Renal cortex interstitium (tissue), 15 donors: ENCODE data around the gene ATP5F1A. TPM values are rescaled to one million over a fixed set of nuclear protein-coding genes. Genes with fewer than 3 reads are reported as not detected.
"Not testable (repeated sequence)": the region's sequence is repeated elsewhere in the genome, so short reads cannot be mapped to it uniquely, and the experiment has no call there.

Source experiments
- DNase-seq, 11 donors: peaks; one replicate each; pipeline ENCODE4 v3.0.0-alpha.2; 2013; ENCODE audit warnings: low read depth in 9 of 11, low spot score in 4 of 11; ENCODE audit errors: extremely low read depth in 1 of 11
- long read RNA-seq, 16 experiments: transcript quantifications; one replicate each; lab custom pipeline, GENCODE V29; 2026
- polyA plus RNA-seq, 3 donors: library from polyadenylated mRNA; unstranded; fragments of 120-200 nt; gene quantifications; one replicate each; pipeline ENCODE4 v1.2.1, GENCODE V29; 2013; ENCODE audit not compliant: insufficient read length in 3 of 3

Gene ATP5F1A
- 100 to 1,000 TPM; 672 to 722 (median 675) TPM for polyA plus RNA-seq
- long read RNA-seq, donor 1, full-length matches to known transcripts: 203 of 397 reads
- long read RNA-seq, donor 1, partial matches to known transcripts: 189 of 397 reads
- long read RNA-seq, donor 1, other reads (novel, unspliced or antisense): 5 of 397 reads
- long read RNA-seq, donor 2, full-length matches to known transcripts: 192 of 471 reads
- long read RNA-seq, donor 2, partial matches to known transcripts: 279 of 471 reads
- long read RNA-seq, donor 2, other reads (novel, unspliced or antisense): 0 of 471 reads
- long read RNA-seq, donor 3, full-length matches to known transcripts: 388 of 786 reads
- long read RNA-seq, donor 3, partial matches to known transcripts: 393 of 786 reads
- long read RNA-seq, donor 3, other reads (novel, unspliced or antisense): 5 of 786 reads
- long read RNA-seq, donor 4, full-length matches to known transcripts: 246 of 572 reads
- long read RNA-seq, donor 4, partial matches to known transcripts: 326 of 572 reads
- long read RNA-seq, donor 4, other reads (novel, unspliced or antisense): 0 of 572 reads
- long read RNA-seq, donor 5: 0 reads
- long read RNA-seq, donor 6, full-length matches to known transcripts: 235 of 555 reads
- long read RNA-seq, donor 6, partial matches to known transcripts: 306 of 555 reads
- long read RNA-seq, donor 6, other reads (novel, unspliced or antisense): 14 of 555 reads
- long read RNA-seq, donor 7, full-length matches to known transcripts: 252 of 729 reads
- long read RNA-seq, donor 7, partial matches to known transcripts: 477 of 729 reads
- long read RNA-seq, donor 7, other reads (novel, unspliced or antisense): 0 of 729 reads
- long read RNA-seq, donor 8: 0 reads
- long read RNA-seq, donor 9, full-length matches to known transcripts: 240 of 465 reads
- long read RNA-seq, donor 9, partial matches to known transcripts: 220 of 465 reads
- long read RNA-seq, donor 9, other reads (novel, unspliced or antisense): 5 of 465 reads
- long read RNA-seq, donor 10, full-length matches to known transcripts: 239 of 707 reads
- long read RNA-seq, donor 10, partial matches to known transcripts: 463 of 707 reads
- long read RNA-seq, donor 10, other reads (novel, unspliced or antisense): 5 of 707 reads
- long read RNA-seq, donor 11, full-length matches to known transcripts: 223 of 379 reads
- long read RNA-seq, donor 11, partial matches to known transcripts: 156 of 379 reads
- long read RNA-seq, donor 11, other reads (novel, unspliced or antisense): 0 of 379 reads
- long read RNA-seq, donor 12, full-length matches to known transcripts: 90 of 164 reads
- long read RNA-seq, donor 12, partial matches to known transcripts: 74 of 164 reads
- long read RNA-seq, donor 12, other reads (novel, unspliced or antisense): 0 of 164 reads
- long read RNA-seq, donor 13: 0 reads
- long read RNA-seq, donor 14, full-length matches to known transcripts: 242 of 447 reads
- long read RNA-seq, donor 14, partial matches to known transcripts: 205 of 447 reads
- long read RNA-seq, donor 14, other reads (novel, unspliced or antisense): 0 of 447 reads
- long read RNA-seq, donor 15, full-length matches to known transcripts: 98 of 256 reads
- long read RNA-seq, donor 15, partial matches to known transcripts: 158 of 256 reads
- long read RNA-seq, donor 15, other reads (novel, unspliced or antisense): 0 of 256 reads
- long read RNA-seq, donor 16, full-length matches to known transcripts: 680 of 1,149 reads
- long read RNA-seq, donor 16, partial matches to known transcripts: 459 of 1,149 reads
- long read RNA-seq, donor 16, other reads (novel, unspliced or antisense): 10 of 1,149 reads

DNA sequence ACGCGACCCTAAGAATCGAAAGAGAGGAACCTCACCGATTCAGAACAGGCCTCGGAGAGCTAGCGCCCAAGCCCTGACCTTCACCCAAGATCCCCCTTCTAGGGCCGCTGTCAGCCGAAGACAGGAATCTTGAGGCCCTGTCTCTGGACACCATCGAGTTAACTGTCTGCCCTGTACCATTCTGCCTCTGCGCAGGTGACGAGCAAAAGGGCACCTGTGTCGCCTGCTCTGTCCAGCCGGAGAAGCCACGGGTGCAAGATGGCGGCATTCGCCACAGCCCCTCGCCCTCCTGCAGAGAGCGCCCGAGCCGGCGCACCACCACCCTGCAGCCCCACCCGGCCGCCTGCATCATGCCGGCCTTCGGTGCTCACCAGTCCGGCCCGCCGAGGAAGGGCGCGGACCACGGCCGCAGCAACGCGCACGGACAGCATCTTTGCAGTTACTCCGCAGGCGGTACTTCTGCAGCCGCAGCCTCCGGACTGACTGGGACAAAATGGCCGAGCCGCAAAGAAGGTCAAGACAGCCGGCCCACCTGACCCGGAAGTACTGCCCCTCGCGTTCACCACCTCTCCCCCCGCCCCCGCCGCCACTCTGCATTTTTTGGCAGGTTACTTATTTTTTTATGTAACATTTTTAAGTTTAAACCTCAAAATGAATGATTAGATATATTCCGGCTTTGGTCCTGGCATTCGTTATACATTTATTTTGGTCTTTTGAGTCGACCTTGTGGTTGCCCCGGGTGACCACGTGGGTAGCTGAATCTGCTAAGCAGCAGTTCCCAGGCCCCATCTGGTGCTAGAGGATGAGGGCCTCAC lies at the start of gene ATP5F1A:
TSS of gene ATP5F1A (minus strand) at position 496 of the 815 bp plus-strand sequence. CDS start at position 431, 65 bp downstream.
- DNase-seq: peak in 10 of 11 donors; percentile 67 to 86 (median 82)

DNA sequence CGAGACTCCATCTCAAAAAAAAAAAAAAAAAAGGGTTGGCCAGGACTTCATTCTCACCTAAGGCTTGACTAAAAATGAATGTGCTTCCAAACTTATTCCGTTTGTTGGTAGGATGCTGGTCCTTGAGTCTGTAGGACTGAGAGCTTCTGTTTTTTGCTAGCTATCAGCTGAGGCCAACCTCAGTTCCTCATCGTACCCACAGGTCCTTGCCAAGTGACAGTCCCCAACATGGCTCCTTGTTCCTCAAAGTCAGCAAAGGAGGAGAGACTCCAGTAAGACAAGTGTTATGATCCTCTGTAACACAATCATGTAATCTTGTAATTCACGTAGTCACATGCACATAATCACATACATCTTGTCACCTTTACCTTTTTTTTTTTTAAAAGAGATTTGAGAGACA lies 43.1 kb upstream of the ATP5F1A start:
- no peak for DNase-seq

DNA sequence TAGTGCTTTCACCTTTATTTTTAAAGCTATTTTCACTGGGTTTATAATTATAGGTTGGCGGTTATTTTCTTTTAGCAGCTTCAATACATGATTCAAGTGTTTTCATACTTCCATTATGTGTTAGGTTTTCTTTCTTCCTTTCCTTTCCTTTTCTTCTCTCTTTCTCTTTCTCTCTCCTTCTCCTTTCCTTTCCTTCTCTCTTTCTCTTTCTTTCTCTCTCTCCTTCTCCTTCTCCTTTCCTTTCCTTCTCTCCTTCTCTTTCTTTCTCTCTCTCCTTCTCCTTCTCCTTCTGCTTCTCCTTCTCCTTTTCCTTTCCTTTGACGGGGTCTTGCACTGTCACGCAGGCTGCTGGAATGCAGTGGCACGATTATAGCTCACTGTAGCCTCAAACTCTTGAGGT lies 42.1 kb upstream of the ATP5F1A start:
- DNase-seq: no peak

DNA sequence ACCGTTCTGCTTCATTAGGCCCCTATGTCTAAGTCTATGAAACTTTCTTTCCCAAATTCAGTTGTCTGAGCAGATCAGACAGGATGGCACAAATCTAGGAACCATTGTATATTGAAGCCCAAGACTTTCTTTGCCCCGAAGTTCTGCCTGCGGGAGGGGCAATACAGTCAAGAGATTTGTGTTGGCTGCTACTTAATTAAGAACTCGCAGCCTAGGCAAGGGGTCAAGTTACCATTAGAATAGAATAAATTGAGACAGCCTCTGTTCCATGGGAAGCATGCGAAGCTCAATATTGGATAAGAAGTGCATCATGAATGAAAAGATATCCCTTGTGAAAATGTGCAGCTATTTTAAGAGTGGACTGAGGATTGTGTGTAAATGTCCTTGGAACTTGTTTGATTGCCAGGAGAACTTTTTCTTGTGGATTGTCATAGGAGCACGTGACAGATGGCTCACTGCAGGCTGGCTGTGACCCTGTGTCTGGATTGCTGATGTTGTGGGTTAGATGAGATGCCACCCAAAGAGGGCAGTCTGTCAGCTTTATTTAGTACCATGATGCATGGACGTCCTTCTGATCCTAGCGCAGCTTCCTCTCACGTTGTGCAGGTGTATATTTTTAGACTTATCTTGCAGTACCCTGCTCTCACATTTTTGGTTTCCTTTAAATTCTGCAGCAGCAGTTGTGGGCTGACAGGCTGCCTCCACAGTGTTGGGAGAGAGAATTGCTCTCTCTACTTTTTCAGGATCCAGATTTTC lies 37.0 kb upstream of the ATP5F1A start:
- no peak for DNase-seq

DNA sequence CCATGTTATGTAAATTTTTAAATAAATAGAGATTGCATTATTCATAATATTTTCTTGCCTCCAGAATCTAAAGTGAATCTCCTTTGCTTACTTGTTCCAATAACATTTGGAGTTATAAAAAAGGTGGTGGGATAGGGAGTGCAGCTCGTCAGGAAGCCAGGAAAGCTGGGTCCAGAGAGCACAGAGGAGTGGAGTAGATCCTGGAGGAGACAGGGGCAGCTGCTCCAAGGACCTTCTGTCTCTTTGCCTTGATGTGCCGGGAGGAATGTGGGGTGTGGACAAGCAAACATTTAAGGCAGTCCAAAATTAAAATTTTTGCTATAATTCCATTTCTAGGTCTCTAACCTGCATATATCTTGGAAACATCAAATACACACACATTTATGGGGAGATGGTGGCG lies 35.4 kb upstream of the ATP5F1A start:
- DNase-seq: no peak

DNA sequence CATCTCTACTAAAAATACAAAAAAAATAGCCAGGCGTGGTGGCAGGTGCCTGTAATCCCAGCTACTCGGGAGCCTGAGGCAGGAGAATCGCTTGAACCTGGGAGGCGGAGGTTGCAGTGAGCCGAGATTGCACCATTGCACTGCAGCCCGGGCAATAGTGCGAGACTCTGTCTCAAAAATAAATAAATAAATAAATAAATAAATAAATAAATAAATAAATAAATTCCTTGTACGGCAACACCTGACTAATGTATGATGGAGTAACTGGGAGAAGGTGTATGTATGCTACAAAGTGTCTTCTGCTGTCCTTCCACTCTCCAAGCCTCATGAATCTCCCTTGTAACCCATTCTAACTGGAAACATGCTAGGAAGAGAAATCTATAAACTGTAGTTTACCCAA lies 32.5 kb upstream of the ATP5F1A start:
- not testable (repeated sequence) for DNase-seq

DNA sequence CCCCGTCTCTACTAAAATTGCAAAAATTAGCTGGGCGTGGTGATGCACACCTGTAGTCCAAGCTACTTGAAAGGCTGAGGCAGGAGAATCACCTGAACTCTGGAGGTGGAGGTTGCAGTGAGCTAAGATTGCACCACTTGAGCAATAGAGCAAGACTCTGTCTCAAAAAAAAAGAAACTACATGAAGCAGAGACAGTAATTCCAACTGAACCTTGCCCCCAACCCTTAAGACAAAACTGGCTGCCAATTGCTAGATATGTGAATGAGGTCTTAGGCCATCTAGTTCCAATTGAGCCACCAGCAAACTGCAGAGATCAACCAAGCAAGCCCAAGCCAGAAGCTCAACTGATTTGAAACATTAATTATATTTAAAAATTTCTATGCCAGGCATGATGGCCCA lies 32.0 kb upstream of the ATP5F1A start:
- no peak for DNase-seq

DNA sequence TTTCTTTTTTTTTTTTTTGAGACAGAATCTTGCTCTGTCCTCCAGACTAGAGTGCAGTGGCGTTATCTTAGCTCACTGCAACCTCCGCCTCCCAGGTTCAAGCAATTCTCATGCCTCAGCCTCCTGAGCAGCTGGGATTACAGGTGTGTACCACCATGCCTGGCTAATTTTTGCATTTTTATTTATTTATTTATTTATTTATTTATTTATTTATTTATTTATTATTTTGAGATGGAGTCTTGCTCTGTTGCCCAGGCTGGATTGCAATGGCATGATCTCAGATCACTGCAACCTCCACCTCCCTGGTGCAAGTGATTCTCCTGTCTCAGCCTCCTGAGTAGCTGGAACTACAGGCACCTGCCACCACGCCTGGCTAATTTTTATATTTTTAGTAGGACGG lies 28.5 kb upstream of the ATP5F1A start:
- not testable (repeated sequence) for DNase-seq

DNA sequence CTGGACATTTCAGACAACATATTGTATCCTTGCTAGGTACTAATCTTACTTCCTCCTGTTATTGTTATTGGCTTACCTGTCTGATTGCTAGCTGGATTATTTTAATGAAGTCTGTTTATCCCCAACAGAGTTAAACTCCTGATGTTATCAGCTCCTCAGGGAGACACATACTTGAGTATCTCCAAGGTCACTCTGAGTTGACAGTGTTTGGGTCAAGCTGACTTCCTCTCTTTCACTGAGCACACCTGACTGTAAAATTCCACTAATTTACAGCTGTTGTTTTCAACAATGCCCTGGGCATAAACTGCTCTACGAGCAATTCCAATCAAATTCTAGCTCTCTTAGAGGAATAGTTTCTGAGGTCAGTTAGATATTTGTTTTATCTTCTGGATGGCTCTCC lies 15.7 kb upstream of the ATP5F1A start:
- no peak for DNase-seq

DNA sequence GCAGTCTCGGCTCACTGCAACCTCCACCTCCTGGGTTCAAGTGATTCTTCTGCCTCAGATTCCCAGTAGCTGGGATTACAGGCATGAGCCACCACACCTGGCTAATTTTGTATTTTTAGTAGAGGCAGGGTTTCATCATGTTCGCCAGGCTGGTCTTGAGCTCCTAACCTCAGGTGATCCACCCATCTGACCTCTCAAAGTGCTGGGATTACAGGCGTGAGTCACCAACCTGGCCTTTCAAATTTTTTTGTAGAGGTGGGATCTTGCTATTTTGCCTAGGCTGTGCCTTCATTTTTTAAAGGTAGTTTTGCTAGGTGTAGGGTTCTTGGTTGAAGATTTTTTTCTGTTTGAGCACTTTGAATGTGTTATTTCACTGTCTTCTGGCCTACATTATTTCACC lies 12.3 kb upstream of the ATP5F1A start:
- no peak for DNase-seq

DNA sequence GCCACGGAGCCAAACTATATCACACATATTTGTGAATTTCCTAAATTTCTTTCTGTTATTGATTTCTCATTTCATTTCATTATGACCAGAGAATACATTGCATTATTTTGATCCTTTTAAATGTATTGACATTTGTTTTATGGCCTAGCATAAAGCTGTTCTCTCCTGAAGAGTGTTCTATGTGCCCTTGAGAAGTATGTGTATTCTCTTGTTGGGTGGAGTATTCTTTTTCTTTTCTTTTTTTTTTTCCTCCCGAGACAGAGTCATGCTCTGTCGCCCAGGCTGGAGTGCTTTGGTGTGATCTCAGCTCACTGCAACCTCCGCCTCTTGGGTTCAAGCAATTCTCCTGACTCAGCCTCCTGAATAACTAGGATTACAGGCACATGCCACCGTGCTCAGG lies 11.3 kb upstream of the ATP5F1A start:
- DNase-seq: no peak

DNA sequence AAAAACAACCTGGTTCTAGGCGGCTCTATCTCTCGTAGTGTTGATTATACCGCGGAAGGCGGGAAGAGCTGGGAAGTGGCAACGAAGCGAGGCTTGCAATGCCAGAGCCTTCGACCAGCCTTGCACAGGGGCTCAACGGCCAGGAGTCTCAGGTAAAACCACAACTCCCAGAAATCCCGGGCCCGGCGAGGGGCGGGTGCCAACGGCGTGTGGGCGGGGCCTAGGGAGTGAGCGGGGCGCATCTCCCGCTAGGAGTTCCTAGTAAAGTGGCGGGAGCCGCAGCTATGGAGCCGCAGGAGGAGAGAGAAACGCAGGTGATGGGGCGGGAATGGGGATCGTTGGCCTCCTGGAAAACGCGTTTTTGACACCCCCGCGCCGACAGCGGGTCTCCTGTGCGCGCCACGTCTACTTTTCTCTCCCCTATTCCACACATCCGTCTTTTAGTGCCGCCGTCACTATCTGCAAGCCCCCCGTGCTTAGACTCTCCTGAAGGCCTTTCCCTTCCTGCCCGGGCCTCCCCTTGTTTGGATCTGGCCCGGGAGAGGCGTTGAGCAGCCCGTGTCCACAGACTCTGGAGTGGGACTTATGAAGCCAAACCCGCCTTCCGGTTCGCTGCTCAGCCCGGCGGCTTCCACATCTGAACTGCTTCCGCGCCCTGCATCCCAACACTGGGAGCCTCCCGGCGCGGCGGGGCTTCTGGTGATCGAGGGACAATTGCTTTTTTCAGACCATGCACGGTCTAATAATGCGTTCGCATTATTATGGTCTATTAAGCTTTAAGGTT lies 6.2 kb upstream of the ATP5F1A start, which contains the start of gene HAUS1:
TSS of gene HAUS1 (plus strand) at position 258 of the 784 bp plus-strand sequence. CDS start at position 285, 27 bp downstream.
- DNase-seq: peak in 10 of 11 donors; percentile 72 to 92 (median 86)

DNA sequence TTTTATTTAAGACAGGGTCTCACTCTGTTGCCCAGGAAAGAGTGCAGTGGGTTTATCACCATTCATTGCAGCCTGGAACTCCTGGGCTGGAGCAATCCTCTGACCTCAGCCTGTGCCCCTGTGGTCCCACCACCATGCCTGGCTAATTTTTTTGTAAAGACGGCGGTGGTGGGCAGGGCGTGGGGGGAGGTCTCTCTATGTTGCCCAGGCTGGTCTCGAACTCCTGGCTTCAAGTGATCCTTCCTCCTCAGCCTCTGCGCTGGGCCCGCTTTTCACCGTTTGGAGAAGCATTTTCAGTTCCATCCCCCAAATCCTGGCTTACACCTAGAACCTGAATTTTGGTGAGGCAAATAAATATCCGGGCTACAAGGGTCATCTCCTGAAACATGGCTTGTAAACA lies 1.4 kb upstream of the ATP5F1A start:
- no peak for DNase-seq

DNA sequence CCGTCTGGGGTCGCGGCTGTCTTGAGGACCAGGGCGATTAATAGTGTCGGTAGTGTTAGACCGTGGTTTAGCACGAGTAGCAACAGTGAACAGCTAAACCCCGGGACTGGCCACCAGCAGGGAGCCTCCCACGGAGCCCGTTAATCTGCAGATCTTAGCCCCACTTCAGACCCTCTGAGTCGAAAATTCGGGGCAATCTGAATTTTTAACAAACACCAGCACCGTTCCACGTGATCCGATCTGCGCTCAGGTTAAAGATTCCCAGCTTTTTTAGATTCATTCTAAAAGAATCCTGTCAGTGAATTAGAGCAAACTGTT lies 479 bp upstream of the ATP5F1A start:
- DNase-seq: peak in 1 of 11 donors; percentile 21

DNA sequence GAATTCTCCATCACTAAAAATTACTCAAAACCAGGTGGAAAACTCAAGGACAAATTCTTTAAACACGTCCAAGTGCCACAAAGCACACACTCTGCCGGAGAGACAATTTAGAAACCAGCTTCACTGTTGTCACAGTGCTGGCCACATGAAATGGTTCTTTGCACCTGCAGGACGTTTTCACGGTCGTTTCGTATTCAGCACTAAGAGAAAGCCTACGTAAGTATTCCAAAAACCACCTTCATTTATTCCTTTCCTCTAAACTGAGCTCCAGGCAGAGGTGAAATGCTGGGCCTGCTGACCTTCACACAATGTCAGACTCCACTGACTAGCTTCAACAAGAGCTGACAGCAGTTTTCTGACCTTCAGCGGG lies 680 bp downstream of the ATP5F1A start:
- no peak for DNase-seq
